Transverse colon (tissue), 4 donors: ENCODE data around the gene NOL3. TPM values are rescaled to one million over a fixed set of nuclear protein-coding genes. Genes with fewer than 3 reads are reported as not detected.

Experiments
- small RNA-seq, 4 donors: library from RNA; depleted of rRNA; stranded (forward); fragments of <200 nt; gene quantifications; one replicate each; pipeline ENCODE3, GENCODE V24; 2016
- total RNA-seq, 4 donors: library from RNA; depleted of rRNA; stranded (reverse); fragments of >200 nt; gene quantifications; one replicate each; pipeline ENCODE4 v1.1.0, GENCODE V29; 2016

NOL3 gene
- total RNA-seq, 4 donors from 2014 or later = 39.5 to 65.9 (median 41.2) TPM

Small RNA genes lying within 50 kb of the gene (small RNA-seq; reads per million reads assigned to genes)
- gene MIR328 = 6.3 to 13.5 (median 11.1) reads per million in 4 donors

Other genes starting within 250 kb of the NOL3 start
- 10 to 100 TPM in 1 of 4 donors, 1 to 10 TPM in 2, not detected in 1; 3.5 to 15.3 (median 4.2) TPM for gene RRAD, start 245.0 kb upstream of the NOL3 start, total RNA-seq
- gene CIAO2B, start 236.1 kb upstream of the NOL3 start, total RNA-seq = 10 to 100 TPM; 15.3 to 93.8 (median 51.6) TPM
- gene CES2, start 235.0 kb upstream of the NOL3 start, total RNA-seq = 1,000 to 10,000 TPM in 2 of 4 donors, 100 to 1,000 TPM in 2; 462 to 1,338 (median 921) TPM
- gene CES3, start 209.3 kb upstream of the NOL3 start, total RNA-seq = 100 to 1,000 TPM; 247 to 616 (median 291) TPM
- 10 to 100 TPM in 3 of 4 donors, 1 to 10 TPM in 1; 9.7 to 24.7 (median 15.7) TPM for gene CES4A, start 181.9 kb upstream of the NOL3 start, total RNA-seq
- 100 to 1,000 TPM in 1 of 4 donors, 10 to 100 TPM in 3; 19.7 to 106 (median 33.1) TPM for gene CBFB, start 141.4 kb upstream of the NOL3 start, total RNA-seq
- gene PHAF1, start 60.6 kb upstream of the NOL3 start, total RNA-seq = 10 to 100 TPM; 13.3 to 23.8 (median 17.7) TPM
- gene B3GNT9, start 19.5 kb upstream of the NOL3 start, total RNA-seq = 10 to 100 TPM in 1 of 4 donors, 1 to 10 TPM in 3; 1.5 to 69.1 (median 5.5) TPM
- gene TRADD, start 10.6 kb upstream of the NOL3 start, total RNA-seq = 10 to 100 TPM; 32.2 to 74.8 (median 42.0) TPM
- gene FBXL8, start 10.6 kb upstream of the NOL3 start, total RNA-seq = 10 to 100 TPM; 30.0 to 91.1 (median 55.1) TPM
- gene HSF4, start 5.8 kb upstream of the NOL3 start, total RNA-seq = 100 to 1,000 TPM in 1 of 4 donors, 10 to 100 TPM in 3; 29.5 to 136 (median 76.6) TPM
- 100 to 1,000 TPM in 1 of 4 donors, 10 to 100 TPM in 3; 27.6 to 220 (median 32.5) TPM for gene MATCAP1, start 13.4 kb downstream of the NOL3 start, total RNA-seq
- 1 to 10 TPM in 2 of 4 donors, not detected in 2; 3.0 to 6.7 TPM for gene EXOC3L1, start 19.6 kb downstream of the NOL3 start, total RNA-seq
- gene E2F4, start 21.6 kb downstream of the NOL3 start, total RNA-seq = 100 to 1,000 TPM in 3 of 4 donors, 10 to 100 TPM in 1; 97.5 to 224 (median 159) TPM
- 10 to 100 TPM; 61.0 to 91.5 (median 77.7) TPM for gene ELMO3, start 28.6 kb downstream of the NOL3 start, total RNA-seq
- 10 to 100 TPM in 3 of 4 donors, not detected in 1; 29.5 to 50.2 (median 39.3) TPM for gene TMEM208, start 56.6 kb downstream of the NOL3 start, total RNA-seq
- 100 to 1,000 TPM in 1 of 4 donors, 10 to 100 TPM in 3; 25.1 to 177 (median 33.6) TPM for gene FHOD1, start 76.9 kb downstream of the NOL3 start, total RNA-seq
- gene SLC9A5, start 78.4 kb downstream of the NOL3 start, total RNA-seq = 1 to 10 TPM in 3 of 4 donors, under 1 TPM in 1; 0.55 to 4.5 (median 1.5) TPM
- 10 to 100 TPM in 2 of 4 donors, 1 to 10 TPM in 1, under 1 TPM in 1; 0.80 to 12.2 (median 8.7) TPM for gene PLEKHG4, start 109.0 kb downstream of the NOL3 start, total RNA-seq
- gene KCTD19, start 156.2 kb downstream of the NOL3 start, total RNA-seq = not detected
- under 1 TPM in 1 of 4 donors, not detected in 3; 0.79 TPM for gene LRRC36, start 156.3 kb downstream of the NOL3 start, total RNA-seq
- gene TPPP3, start 223.0 kb downstream of the NOL3 start, total RNA-seq = 10 to 100 TPM in 1 of 4 donors, 1 to 10 TPM in 2, not detected in 1; 3.5 to 20.9 (median 5.7) TPM
- gene ZDHHC1, start 245.9 kb downstream of the NOL3 start, total RNA-seq = 10 to 100 TPM in 2 of 4 donors, 1 to 10 TPM in 2; 7.1 to 36.3 (median 20.5) TPM